IPS DF 4.7 (cell line): ENCODE measurements around the gene SPRR2F.
A peak's percentile ranks its signal among the peaks of the same experiment; 100 is the strongest.
"Not testable (repeated sequence)": the region's sequence is repeated elsewhere in the genome, so short reads cannot be mapped to it uniquely, and the experiment has no call there.

ENCODE experiments used
- DNase-seq: peaks from one replicate; pipeline ENCODE4 v3.0.0-alpha.2; 2013; ENCODE audit warnings: low spot score; ENCODE audit errors: extremely low read depth

The SPRR2F gene

GRCh38 chr1:153113416-153113815, at the start of gene SPRR2F:
Gene SPRR2F (minus strand): TSS chr1:153113516. CDS start chr1:153112733, 783 bp downstream.
- no peak for DNase-seq

GRCh38 chr1:153155541-153155940, 42.2 kb upstream of the SPRR2F start:
- no peak for DNase-seq

- DNase-seq, result no peak
Measured at GRCh38 chr1:153152481-153152880, 39.2 kb upstream of the SPRR2F start.

- no peak for DNase-seq
Measured at GRCh38 chr1:153150846-153151245, 37.5 kb upstream of the SPRR2F start, which contains the start of gene SPRR2G. Gene SPRR2G (minus strand): TSS chr1:153150890. CDS start chr1:153150110, 780 bp downstream.

- no peak for DNase-seq
Measured at GRCh38 chr1:153141377-153141776, 28.1 kb upstream of the SPRR2F start.

GRCh38 chr1:153140484-153140883, 27.2 kb upstream of the SPRR2F start:
- DNase-seq, result no peak

GRCh38 chr1:153133743-153134142, 20.4 kb upstream of the SPRR2F start:
- DNase-seq, result no peak

GRCh38 chr1:153133267-153133666, 20.0 kb upstream of the SPRR2F start:
- DNase-seq, result no peak

- DNase-seq, result not testable (repeated sequence)
Measured at GRCh38 chr1:153128688-153129087, 15.4 kb upstream of the SPRR2F start.

GRCh38 chr1:153127296-153127695, 14.0 kb upstream of the SPRR2F start:
- DNase-seq, result no peak

GRCh38 chr1:153125536-153125935, 12.2 kb upstream of the SPRR2F start:
- no peak for DNase-seq

- not testable (repeated sequence) for DNase-seq
Measured at GRCh38 chr1:153123793-153124192, 10.5 kb upstream of the SPRR2F start.

GRCh38 chr1:153122831-153123421, 9.6 kb upstream of the SPRR2F start:
- peak; percentile 94 for DNase-seq

- no peak for DNase-seq
Measured at GRCh38 chr1:153120945-153121344, 7.6 kb upstream of the SPRR2F start.

- no peak for DNase-seq
Measured at GRCh38 chr1:153119491-153119971, 6.2 kb upstream of the SPRR2F start.

GRCh38 chr1:153115264-153115663, 1.9 kb upstream of the SPRR2F start:
- DNase-seq, result not testable (repeated sequence)

GRCh38 chr1:153112454-153112853, 862 bp downstream of the SPRR2F start:
- DNase-seq, result not testable (repeated sequence)

- DNase-seq, result no peak
Measured at GRCh38 chr1:153100245-153100644, 13.1 kb downstream of the SPRR2F start.

- DNase-seq, result no peak
Measured at GRCh38 chr1:153099461-153100045, 13.8 kb downstream of the SPRR2F start.

GRCh38 chr1:153095764-153096163, 17.6 kb downstream of the SPRR2F start:
- DNase-seq, result no peak

- DNase-seq, result no peak
Measured at GRCh38 chr1:153094426-153094825, 18.9 kb downstream of the SPRR2F start, which contains the start of gene SPRR2E. Gene SPRR2E (minus strand): TSS chr1:153094526. CDS start chr1:153093751, 775 bp downstream.

GRCh38 chr1:153087652-153088051, 25.7 kb downstream of the SPRR2F start:
- DNase-seq, result no peak

- DNase-seq, result no peak
Measured at GRCh38 chr1:153081736-153082135, 31.6 kb downstream of the SPRR2F start.
